GM23248 (cell line): ENCODE measurements around the gene DLG2.

Experiments
- EZH2 ChIP-seq: fragments of 200-600 bp; sonication (generic); IDR thresholded peaks from 2 replicates; pipeline ENCODE4 v1.6.1; 2018; ENCODE audit warnings: antibody characterized with exemption, mild to moderate bottlenecking; ENCODE audit not compliant: insufficient read depth, poor library complexity, severe bottlenecking
- EZH2phosphoT487 ChIP-seq: fragments of 200-600 bp; sonication (generic); IDR thresholded peaks from 2 replicates; pipeline ENCODE4 v1.6.1; 2018; ENCODE audit warnings: antibody characterized with exemption, moderate library complexity, mild to moderate bottlenecking, low read depth; ENCODE audit not compliant: insufficient read depth

DNA sequence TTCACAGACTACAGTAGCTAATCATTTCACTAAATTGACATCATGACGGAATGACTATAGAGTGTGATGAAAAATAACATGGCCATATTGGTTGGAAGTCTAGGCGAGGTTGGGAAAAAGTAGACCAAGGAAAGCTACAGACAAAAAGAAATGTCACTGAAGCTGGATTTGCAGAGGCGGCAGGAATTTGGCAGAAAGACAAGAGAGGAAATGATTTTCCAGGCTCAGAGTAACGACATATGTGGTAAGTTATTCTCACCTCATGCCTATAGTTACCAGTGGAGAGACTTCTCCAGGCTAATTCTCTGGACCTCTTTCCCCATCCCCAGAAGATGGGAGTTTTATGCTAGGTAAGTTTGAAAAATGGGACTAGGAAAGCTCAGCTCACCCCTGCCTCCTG lies 1335.1 kb downstream of the DLG2 start:
- TF ChIP-seq EZH2 (no peak), EZH2phosphoT487 (no peak)
